SU-DHL-6 (cell line): ENCODE measurements around the gene PPP1R3C.

Source experiments
- CTCF ChIP-seq: fragments of 200-600 bp; sonication (generic); IDR thresholded peaks from one replicate; pipeline ENCODE4 v1.5.1; 2017; ENCODE audit warnings: antibody characterized with exemption, mild to moderate bottlenecking, low read length, moderate library complexity; ENCODE audit not compliant: insufficient read depth, poor library complexity, severe bottlenecking
- EZH2phosphoT487 ChIP-seq: fragments of 200-600 bp; sonication (generic), shearing (Covaris generic); conservative IDR thresholded peaks from 2 replicates; pipeline ENCODE4 v1.6.1; 2018; ENCODE audit warnings: mild to moderate bottlenecking, antibody characterized with exemption, low read length, moderate library complexity, mixed read lengths

DNA sequence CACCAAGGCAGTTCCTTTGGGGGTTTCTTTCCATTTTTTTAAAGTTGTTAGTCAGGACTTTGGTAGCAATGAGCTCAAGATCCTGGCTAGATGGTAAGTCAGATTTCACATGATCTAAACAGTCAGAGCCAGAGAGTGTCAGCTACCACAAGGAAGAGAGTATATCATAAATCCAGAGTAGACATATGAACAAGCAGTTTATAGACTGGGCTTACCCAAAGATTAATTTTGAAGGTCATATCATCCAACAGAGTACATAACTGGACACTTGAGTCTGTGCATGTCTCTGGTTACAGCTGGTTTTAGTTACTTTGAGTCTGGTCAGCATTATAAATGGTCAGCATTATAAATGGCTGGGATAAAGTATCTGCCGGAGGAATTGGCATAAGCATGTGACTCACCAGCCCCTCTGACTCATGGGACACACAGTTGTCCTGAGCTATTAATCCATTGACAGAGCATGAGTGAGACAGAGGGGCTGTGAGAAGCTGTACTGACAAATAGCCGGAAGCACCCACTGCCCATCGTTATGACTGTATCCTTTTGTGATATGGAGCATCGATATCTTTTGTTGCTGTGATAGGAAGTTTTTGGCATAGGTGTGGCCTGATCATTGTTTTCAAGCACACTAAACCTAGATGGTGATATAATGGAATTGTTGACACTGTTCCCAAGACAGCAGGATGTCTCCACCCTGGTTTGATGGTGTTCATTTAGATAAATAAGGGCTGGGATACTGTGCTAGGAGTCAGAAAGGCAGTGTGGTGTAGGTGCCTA, 19.3 kb downstream of the PPP1R3C start:
- TF ChIP-seq CTCF (no peak), EZH2phosphoT487 (no peak)
